Endometrium (tissue), 2 donors: ENCODE measurements around the gene DET1.
"Not testable (repeated sequence)": the region's sequence is repeated elsewhere in the genome, so short reads cannot be mapped to it uniquely, and the experiment has no call there.

Source experiments
- FAIRE-seq: peaks from 2 replicates; lab custom pipeline; 2012; peaks lifted over from hg19 to GRCh38; lab: Jason Lieb, UNC
- donor health status: control.
- donor health status: control.

DET1 gene

GRCh38 chr15:88540350-88540749 is 6.1 kb downstream of the DET1 start:
- FAIRE-seq, result not testable (repeated sequence)

DNA sequence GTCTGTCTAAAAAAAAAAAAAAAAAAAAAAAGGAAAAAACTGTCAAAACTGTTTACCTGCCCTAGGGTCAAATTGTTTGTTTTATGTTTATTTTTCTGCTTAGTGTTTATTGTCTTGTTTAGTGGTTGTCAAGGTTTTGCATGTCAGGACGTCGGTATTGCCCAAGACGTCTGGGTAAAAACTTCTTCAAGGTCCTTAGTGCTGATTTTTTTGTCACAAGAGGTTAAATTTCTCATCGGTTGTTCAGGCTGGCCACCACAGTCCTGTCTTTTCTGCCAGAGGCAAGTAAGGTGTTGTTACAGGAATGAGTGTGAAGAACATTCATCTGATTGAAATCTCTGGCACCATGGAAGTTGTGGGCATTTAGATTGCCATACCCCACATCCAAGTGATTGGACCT is 7.0 kb downstream of the DET1 start:
- FAIRE-seq, result peak; percentile 57

DNA sequence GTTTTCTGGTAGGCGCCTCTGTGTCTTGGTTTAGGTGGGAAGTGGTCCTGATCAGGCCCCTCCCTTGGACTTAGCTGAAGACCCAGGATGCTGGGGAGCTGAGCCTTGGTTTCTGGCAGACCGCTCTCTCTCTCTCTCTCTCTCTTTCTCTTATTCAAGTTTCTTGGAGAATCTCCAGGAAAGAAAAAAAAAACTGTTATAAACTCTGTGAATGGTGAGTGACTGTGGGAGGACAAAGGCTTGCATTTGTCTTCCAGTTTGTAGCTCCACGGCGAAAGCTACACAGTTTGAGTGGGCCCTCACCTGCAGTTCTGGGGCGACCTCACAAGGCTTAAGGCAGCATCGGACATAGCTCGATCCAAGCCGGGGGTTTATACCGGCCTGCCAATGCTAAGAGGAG is 7.5 kb downstream of the DET1 start:
- FAIRE-seq, result no peak

GRCh38 chr15:88537591-88538317 is 8.7 kb downstream of the DET1 start:
- no peak for FAIRE-seq

DNA sequence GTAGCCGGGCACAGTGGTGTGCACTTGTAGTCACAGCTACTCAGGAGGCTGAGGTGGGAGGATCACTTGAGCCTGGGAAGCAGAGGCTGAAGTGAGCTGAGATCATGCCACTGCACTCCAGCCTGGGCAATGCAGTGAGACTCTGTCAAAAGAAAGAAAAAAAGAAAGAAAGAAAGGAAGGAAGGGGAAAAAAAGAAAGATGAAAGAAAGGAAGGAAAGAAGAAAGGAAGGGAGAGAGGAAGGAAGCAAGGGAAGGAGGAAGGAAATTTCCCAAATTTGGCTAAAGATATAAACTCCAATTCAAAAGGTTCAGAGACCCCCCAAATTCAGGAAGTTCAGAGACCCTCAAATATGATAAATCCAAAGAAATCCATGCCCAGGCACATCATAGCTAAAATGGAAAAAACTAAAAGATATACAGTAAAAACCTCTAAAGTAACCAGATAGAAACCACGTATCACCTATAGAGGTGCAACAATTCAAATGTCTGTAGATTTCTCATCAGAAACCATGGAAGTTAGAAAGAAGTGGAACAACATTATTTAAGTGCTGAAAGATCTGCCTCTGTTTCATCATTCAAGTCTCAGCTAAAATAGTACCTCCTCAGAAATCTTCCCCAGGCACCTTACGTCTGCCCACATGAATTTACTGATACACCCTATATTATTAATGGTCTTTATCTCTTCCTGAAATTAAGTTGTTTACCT is 10.7 kb downstream of the DET1 start:
- FAIRE-seq, result no peak

- no peak for FAIRE-seq
Observed at GRCh38 chr15:88535100-88535499, 11.4 kb downstream of the DET1 start.

DNA sequence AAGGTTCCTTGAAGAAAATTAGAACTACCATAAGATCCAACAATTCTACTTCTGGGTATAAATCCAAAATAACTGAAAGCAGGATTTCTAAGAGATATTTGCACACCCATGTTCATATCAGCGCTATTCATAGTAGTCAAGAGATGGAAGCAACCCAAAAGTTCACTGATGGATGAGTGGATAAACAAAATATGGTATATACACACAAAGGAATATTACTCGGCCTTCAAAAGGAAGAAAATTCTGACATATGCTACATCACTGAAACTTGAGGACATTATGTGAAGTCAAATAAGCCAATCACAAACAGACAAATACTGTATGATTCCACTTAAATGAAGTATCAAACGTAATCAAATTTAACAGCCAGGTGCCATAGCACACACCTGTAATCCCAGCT is 13.1 kb downstream of the DET1 start:
- no peak for FAIRE-seq

GRCh38 chr15:88529021-88529630 is 17.4 kb downstream of the DET1 start:
- FAIRE-seq, result no peak

GRCh38 chr15:88526247-88526879 is 20.1 kb downstream of the DET1 start:
- FAIRE-seq, result no peak

- no peak for FAIRE-seq
Observed at GRCh38 chr15:88525418-88525817, 21.1 kb downstream of the DET1 start.

DNA sequence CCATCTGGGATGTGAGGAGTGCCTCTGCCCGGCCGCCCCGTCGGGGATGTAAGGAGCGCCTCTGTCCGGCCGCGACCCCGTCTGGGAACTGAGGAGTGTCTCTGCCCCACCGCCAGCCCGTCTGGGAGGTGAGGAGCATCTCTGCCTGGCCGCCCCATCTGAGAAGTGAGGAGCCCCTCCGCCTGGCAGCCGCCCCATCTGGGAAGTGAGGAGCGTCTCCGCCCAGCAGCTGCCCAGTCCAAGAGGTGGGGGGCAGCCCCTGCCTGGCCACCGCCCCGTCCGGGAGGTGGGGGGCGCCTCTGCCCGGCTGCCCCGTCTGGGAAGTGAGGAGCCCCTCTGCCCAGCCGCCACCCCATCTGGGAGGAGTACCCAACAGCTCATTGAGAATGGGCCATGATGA is 22.4 kb downstream of the DET1 start:
- not testable (repeated sequence) for FAIRE-seq

DNA sequence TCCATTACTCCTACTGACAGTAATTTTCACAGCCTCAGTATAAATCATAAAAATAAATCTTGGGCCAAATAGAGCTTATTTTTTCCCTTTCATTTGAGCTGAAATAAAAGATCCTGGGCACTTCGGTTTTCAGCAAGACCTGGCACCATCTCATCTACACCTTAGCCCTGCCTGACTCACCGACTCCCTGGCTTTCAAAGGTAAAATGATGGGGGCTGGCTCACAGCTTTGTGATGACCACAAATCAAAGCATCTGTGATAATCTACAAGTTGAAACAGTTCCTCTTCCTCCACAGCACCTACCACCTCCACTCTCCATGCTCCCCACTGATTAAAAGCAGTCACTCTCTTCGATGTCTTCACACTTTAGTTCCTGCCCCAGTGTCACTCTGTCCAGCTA is 27.6 kb downstream of the DET1 start:
- FAIRE-seq, result no peak

GRCh38 chr15:88513195-88513594 is 33.3 kb downstream of the DET1 start:
- FAIRE-seq, result no peak

- no peak for FAIRE-seq
Observed at GRCh38 chr15:88512601-88513000, 33.9 kb downstream of the DET1 start.

- no peak for FAIRE-seq
Observed at GRCh38 chr15:88512078-88512477, 34.4 kb downstream of the DET1 start.

DNA sequence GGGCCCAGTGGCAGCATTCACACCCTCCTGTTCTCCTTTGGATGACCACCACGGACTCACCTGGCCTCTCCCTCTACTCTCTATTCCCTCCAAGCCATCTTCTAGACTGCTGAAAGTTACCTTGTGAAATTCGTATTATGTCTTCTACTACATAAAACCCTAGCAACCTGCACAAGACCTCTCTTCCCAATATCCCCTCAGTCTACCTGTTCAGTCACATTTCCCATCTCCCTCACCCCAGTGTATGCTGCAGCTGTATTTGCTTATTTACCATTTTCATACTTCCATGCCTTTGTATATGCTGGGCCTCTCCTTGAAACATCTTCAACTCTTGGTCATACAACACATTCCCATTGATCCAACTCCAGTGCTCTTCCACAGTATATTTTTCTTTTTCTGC is 35.3 kb downstream of the DET1 start:
- FAIRE-seq, result no peak

GRCh38 chr15:88509964-88510363 is 36.5 kb downstream of the DET1 start:
- FAIRE-seq, result no peak

GRCh38 chr15:88509321-88509720 is 37.2 kb downstream of the DET1 start:
- FAIRE-seq, result no peak

- no peak for FAIRE-seq
Observed at GRCh38 chr15:88506628-88507027, 39.9 kb downstream of the DET1 start.

- no peak for FAIRE-seq
Observed at GRCh38 chr15:88505721-88506120, 40.8 kb downstream of the DET1 start.

GRCh38 chr15:88504445-88504844 is 42.0 kb downstream of the DET1 start:
- FAIRE-seq, result no peak

DNA sequence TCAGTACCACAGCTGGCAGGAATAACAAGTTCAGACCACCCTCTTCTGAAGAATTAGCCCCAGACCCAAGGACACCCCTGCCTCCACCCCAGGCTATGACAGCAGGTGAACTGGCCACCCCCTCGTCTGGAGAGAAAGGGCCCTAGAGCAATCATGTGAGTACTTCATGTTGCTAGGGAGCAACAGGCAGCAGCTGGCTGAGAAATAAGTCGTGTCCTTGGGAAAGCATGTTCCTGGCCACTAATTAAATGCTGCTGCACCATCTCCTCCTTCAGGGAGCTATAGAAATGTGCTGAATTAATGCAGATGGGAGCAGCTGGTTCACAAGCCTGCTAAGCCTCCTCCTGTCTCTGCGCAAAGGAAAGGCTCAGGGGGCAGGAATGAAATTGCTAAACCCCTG is 47.5 kb downstream of the DET1 start:
- no peak for FAIRE-seq
